SH-SY5Y (cell line): Measurements from ENCODE around the gene CTNNA3.

ENCODE experiments used
- GATA2 ChIP-seq: IDR thresholded peaks from 2 replicates; pipeline ENCODE4 v1.6.1; 2011; ENCODE audit warnings: mild to moderate bottlenecking, low read depth, low read length
- GATA3 ChIP-seq: IDR thresholded peaks from 2 replicates; pipeline ENCODE4 v1.6.1; 2011; ENCODE audit warnings: low read depth, mild to moderate bottlenecking, low read length, moderate library complexity

DNA sequence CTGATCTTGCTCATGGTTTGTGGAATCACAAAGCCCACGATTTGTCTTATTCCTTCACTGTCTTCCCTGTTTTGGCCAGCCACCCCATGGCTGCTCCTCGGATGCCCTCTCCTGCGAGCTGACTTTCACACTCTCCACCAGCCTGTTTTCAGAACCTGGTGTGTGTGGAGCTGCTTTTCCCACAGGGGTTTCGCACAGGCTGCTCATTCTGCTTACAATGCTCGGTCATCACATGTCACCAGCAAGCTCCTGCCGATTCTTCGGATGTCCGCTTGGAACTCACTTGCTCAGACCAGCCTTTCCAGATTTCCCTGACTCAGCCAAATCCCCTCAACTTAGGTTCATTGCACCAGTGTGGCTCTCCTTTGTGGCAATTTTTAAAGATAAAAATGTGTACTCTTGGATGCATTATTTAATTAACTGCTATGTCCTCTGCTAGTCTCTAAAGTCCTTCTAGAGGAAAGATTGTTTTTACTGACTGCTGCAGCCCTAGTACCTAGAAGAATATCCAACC is 1788.7 kb downstream of the CTNNA3 start:
- TF ChIP-seq GATA2 (no peak), GATA3 (no peak)
